Panc1 (cell line): ENCODE data around the gene SULF2.

Source experiments
- CTCF ChIP-seq: fragments of 450-650 bp; IDR thresholded peaks from 2 replicates; pipeline ENCODE4 v1.5.1; 2017; ENCODE audit warnings: mild to moderate bottlenecking
- SIN3A ChIP-seq: IDR thresholded peaks from 2 replicates; pipeline ENCODE4 v1.6.1; 2012; ENCODE audit warnings: low read depth, mild to moderate bottlenecking, low read length, moderate library complexity, borderline replicate concordance; ENCODE audit not compliant: insufficient read depth

DNA sequence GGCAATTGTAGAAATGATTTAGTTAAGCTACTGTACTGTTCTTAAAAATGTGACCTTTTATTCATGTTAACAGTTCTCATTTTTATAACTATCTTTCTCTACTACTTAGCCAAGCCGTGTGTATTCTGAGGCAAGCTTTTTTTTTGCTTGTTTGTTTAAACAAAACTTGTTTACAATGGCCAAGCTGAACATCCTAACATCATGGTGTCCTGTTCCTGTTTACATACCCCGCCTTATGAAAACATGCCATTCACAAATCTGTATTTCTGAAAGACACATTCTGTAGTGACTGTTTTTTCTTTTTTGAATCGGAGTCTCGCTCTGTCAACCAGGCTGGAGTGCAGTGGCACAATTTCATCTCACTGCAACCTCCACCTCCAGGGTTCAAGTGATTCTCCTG lies 142.7 kb downstream of the SULF2 start:
- TF ChIP-seq CTCF (no peak), SIN3A (no peak)
